ENCODE results near the gene SEMA4A.

Gene SEMA4A

DNA sequence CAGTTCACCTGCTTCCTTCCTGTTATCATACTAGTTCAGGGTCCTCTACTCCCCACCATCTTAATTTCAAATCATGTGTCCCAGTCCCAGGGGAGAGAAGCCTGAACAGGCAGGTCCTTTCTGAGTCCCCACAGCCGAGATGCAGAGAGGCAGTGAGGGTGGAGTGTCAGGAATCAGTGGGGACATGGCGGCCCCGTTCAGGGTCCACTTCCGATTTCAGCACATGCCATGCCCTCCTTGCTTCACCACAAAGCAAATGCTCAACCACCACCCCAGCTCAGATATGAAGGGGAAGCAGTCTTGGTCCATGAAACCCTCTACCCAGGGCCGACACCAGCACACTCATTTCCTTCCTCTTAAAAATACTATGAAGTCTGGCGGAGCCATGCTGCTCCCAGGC, 5.2 kb upstream of the SEMA4A start:
- in situ Hi-C loops (cut with HindIII; ENCODE audit: low pct_unique_long_range_greater_than_20kb, low sequenced_read_pairs) = no loop called here
- TF ChIP-seq JUND (IDR thresholded peaks at IDR 0.05; ENCODE audit: low read depth) = no peak
- DNase-seq (ENCODE audit: low read depth in 1 of 2, low spot score in 1 of 2) = no peak

DNA sequence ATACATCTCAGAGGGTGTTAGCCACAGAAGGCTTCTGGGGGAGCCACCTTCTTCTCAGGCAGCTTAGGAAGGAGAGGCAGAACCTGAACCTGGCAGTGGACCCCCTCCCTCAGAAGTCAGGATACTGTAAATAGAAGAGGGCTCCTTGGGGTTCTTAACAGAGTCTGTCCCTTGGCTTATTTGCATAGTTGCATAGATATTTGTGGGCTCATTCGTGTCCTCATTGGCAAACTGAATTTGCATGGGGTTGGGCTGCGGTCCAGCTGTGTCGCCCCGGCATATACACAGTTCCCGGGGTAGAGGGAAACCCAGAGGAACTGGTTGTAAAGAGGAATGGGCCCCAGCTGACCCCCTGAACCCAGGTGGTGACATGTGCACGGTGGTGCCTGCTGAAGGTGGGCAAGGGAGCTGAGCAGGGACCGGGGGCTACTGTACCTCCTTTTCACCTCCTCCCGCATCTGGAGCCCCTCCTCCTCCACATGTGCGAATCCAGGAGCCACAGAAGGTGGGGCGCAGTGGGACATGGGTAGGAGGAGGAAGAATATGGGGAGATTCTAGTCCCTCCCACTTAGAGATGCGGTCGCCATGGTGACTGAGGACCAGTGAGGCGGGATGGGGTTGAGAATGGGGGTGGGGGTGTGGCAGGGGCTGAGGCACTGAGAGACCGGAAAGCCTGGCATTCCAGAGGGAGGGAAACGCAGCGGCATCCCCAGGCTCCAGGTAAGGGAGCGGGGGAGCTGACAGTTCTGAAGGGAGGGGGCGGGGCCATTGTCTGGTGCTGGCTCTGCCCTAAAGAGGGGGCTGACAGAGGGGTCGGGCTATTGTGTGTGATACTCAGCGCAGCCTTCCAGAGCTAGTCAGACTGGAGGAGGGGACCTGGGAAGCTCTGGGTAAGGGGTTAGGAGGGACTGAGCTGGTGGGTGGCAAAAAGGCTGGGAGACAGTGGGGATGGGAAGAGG, 3.7 kb upstream of the SEMA4A start:
- TF ChIP-seq JUND (IDR thresholded peaks at IDR 0.05; ENCODE audit: low read depth) = no peak
- in situ Hi-C loops (cut with HindIII; ENCODE audit: low pct_unique_long_range_greater_than_20kb, low sequenced_read_pairs) = no loop called here
- DNase-seq (ENCODE audit: low read depth in 1 of 2, low spot score in 1 of 2) = no peak

DNA sequence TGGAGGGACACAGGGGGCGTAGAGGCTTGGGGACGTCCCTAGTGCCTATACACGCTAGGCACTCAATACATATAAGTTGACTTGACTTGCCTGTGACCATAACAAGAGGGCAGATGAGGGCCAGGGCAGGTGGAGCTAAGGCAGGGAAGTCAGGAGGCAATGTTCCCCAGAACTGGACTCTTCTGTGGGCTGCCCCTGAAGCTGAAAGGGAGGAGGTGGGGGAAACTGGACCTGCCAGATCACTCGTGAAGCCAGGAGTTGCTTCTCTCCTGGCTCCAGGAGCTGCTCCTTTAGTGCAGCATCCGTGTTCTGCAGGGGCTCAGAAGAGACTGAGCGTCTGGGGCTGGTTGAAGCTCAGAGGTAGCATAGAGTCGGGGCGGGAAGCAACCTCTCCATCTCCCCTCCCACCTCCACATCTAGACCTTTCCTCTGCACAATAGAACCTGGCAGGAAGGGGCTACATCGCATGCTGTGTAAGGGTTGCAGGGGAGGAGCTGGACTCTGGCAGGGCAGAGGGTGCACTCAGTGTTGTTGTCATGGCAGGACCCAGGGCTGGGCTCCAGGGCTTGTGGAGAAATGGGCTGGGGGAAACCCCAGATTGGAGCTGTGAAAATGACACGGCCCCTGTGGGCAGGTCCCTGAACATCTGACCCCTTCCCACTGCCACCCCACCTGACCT, 2.9 kb upstream of the SEMA4A start:
- no peak for DNase-seq (ENCODE audit: low read depth in 1 of 2, low spot score in 1 of 2)
- no peak for TF ChIP-seq JUND (IDR thresholded peaks at IDR 0.05; ENCODE audit: low read depth)
- in situ Hi-C loops (cut with HindIII; ENCODE audit: low pct_unique_long_range_greater_than_20kb, low sequenced_read_pairs) = no loop called here

DNA sequence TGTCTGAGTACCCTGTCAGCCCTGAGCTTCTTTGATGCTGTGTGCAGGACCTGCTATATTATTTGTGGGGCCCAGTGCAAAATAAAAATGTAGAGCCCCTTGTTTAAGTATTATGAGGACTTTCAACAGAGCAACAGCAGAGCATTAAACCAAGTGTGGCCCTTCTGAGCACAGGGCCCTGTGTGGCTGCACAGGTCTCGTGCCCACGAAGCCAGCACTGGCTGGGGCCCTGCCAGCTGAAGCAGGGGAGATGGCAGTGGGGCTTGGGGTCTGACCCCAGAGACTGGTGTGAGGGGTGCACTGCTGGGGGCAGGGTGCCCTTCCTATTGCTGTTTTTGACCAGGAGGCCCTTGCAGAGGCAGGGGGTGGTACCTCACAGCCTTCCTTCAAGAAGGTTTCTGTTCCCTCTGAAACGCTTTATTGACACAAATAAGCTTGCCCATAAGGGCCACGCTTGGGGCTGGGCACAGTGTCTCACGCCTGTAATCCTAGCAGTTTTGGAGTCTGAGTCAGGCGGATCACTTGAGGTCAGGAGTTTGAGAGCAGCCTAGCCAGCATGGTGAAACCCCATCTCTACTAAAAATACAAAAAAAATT, 2.2 kb upstream of the SEMA4A start:
- TF ChIP-seq JUND (IDR thresholded peaks at IDR 0.05; ENCODE audit: low read depth) = no peak
- in situ Hi-C loops (cut with HindIII; ENCODE audit: low pct_unique_long_range_greater_than_20kb, low sequenced_read_pairs) = no loop called here
- DNase-seq (ENCODE audit: low read depth in 1 of 2, low spot score in 1 of 2) = no peak

DNA sequence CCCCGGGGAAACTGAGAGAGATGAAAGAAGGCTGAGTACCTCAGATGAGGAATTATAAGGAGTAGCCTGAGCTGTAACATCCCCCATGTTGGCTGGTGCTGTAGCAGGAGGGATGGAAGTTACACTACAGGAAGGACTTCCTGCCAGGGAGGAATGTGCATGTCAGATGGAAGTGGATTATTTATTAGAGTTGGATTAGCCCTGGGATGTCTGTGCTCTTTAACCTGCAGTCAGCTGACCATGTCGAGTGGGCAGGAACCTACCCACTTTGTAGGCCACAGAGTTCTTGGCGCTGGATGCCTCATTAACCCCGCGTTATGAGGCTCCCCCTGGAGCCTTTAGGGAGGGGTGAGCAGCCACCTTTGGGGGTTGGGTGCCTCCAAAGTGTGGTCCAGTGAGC, 757 bp upstream of the SEMA4A start:
- in situ Hi-C loops (cut with HindIII; ENCODE audit: low pct_unique_long_range_greater_than_20kb, low sequenced_read_pairs) = no loop called here
- DNase-seq (ENCODE audit: low read depth in 1 of 2, low spot score in 1 of 2) = no peak
- no peak for TF ChIP-seq JUND (IDR thresholded peaks at IDR 0.05; ENCODE audit: low read depth)

DNA sequence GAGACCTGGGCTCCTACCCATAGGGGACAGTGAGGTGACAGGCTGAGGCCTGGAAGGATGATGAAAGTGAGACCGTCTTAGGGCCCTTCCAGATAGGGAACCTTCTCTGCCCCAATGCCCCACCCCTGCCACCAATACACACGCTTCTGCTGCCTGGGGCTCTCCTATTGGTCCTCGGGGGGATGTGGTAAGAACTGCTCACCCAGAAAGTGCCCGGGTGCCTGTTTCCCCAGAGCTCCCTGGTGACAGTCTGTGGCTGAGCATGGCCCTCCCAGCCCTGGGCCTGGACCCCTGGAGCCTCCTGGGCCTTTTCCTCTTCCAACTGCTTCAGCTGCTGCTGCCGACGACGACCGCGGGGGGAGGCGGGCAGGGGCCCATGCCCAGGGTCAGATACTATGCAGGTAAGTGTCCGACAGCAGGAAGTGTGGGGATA, 948 bp downstream of the SEMA4A start:
- no peak for DNase-seq (ENCODE audit: low read depth in 1 of 2, low spot score in 1 of 2)
- no peak for TF ChIP-seq JUND (IDR thresholded peaks at IDR 0.05; ENCODE audit: low read depth)
- in situ Hi-C loops (cut with HindIII; ENCODE audit: low pct_unique_long_range_greater_than_20kb, low sequenced_read_pairs) = no loop called here

DNA sequence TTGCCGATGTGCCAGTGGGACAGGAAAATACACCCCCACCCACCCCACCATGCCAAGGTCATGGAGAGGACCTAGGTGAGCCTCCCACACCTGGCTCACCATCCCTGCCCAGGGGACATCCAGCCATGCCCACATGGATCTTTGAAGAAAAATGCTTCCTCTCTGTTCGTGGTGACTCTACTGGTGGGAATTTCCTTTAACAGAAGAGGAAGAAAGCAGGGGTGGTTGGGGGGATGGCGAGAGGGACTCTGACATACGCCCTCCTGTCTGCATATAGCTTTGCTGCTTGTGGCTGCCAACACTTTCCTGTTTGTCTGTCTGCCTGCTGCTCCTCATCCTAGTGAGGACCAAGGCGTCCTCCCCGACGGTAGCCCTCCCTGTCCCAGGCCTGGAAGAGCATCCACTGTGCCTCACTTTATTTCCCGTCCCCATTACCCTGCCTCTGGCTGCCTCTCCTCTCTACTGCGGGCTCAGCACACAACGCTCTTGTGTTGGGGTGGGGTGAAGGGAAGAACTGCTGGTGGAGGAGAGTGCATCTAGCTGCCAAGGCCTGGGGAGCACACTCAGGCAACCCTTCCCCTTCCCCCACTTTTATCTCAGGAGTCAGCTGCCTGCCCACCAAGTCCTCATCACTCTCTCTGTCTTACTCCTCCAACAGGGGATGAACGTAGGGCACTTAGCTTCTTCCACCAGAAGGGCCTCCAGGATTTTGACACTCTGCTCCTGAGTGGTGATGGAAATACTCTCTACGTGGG, 2.5 kb downstream of the SEMA4A start:
- TF ChIP-seq JUND (IDR thresholded peaks at IDR 0.05; ENCODE audit: low read depth) = no peak
- in situ Hi-C loops (cut with HindIII; ENCODE audit: low pct_unique_long_range_greater_than_20kb, low sequenced_read_pairs) = no loop called here
- no peak for DNase-seq (ENCODE audit: low read depth in 1 of 2, low spot score in 1 of 2)

DNA sequence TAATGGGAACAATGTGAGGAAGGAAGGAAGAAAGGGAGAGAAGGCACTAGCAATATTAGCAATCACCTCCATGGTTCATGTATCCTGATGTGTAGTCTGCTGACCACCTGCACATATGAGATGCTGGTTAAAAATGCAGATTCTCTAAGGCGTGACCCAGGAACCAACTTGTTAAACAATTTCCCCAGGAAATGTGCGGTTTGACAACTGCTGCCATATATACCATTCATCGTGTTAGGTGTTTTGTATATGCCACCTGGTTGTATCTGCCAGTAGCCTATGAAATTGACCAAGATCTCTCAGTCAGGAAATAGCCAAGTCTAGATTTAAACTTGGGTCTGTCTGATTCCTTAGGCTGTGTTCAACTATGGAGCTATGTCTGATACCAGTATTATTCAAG, 4.1 kb downstream of the SEMA4A start:
- DNase-seq (ENCODE audit: low read depth in 1 of 2, low spot score in 1 of 2) = no peak
- no peak for TF ChIP-seq JUND (IDR thresholded peaks at IDR 0.05; ENCODE audit: low read depth)
- in situ Hi-C loops (cut with HindIII; ENCODE audit: low pct_unique_long_range_greater_than_20kb, low sequenced_read_pairs) = no loop called here

DNA sequence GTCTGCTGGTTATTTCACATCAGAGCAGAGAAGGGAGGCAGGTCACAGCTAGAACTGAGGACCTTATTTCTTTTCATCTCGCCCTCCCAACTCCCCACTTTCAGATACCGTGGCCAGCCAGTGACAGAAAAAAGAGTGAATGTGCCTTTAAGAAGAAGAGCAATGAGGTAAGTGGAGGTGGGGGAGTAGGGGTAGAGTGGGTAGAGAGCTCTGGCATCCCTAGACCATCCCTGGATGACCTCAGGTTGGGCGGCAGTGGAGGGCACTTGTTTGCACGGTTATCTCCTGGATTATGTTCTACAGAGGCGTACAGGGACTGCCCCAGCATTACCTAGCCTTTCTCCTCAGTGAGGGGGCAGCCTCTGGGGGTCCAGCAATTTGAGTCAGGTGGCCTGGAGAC, 4.6 kb downstream of the SEMA4A start:
- in situ Hi-C loops (cut with HindIII; ENCODE audit: low pct_unique_long_range_greater_than_20kb, low sequenced_read_pairs) = no loop called here
- TF ChIP-seq JUND (IDR thresholded peaks at IDR 0.05; ENCODE audit: low read depth) = no peak
- no peak for DNase-seq (ENCODE audit: low read depth in 1 of 2, low spot score in 1 of 2)

DNA sequence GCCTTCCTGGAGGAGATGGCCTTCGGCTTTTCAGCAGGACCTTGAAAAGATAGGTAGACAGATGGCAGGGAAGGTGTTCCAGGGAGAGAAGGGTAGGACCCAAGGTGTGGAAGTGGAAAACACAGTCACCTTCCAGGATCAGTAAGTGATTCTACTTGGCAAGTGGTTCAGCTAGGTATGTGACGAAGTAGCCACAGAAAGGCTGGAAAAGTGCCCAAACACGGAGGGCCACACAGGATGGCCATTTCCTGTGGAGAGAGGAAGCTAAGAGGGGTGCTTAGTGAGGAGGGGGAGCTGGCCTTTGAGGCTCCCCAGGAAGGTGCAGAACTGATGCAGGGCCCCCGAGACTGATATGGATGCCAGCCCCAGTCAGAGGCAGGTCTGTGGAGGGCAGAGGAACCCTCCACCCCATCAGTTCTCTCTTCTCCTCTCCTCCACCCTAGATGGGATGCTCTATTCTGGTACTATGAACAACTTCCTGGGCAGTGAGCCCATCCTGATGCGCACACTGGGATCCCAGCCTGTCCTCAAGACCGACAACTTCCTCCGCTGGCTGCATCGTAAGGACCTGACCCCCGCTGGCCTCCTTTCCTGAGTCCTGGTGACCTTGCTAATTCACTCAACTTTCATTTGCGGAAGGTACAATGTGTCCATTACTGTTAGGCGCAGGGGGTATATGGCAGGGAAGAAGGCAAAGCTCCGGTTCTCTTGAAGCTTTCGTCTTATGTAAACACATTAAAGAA, 6.8 kb downstream of the SEMA4A start:
- in situ Hi-C loops (cut with HindIII; ENCODE audit: low pct_unique_long_range_greater_than_20kb, low sequenced_read_pairs) = no loop called here
- no peak for DNase-seq (ENCODE audit: low read depth in 1 of 2, low spot score in 1 of 2)
- no peak for TF ChIP-seq JUND (IDR thresholded peaks at IDR 0.05; ENCODE audit: low read depth)

DNA sequence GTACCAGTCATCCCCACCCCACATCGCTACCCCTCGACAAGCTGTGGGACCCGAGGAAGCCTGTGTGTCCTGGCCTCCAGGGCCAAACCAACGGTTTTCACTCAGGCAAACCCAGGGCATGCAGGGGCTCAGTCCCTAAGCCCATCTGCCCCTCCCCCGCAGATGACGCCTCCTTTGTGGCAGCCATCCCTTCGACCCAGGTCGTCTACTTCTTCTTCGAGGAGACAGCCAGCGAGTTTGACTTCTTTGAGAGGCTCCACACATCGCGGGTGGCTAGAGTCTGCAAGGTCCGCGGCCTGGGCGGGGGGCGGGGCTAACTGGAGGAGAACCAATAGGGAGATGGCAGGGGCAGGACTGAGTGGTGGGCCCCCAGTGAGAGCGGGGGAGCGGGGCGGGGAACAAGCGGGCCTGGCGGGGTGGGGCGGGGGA, 7.4 kb downstream of the SEMA4A start:
- TF ChIP-seq JUND (IDR thresholded peaks at IDR 0.05; ENCODE audit: low read depth) = no peak
- in situ Hi-C loops (cut with HindIII; ENCODE audit: low pct_unique_long_range_greater_than_20kb, low sequenced_read_pairs) = no loop called here
- DNase-seq (ENCODE audit: low read depth in 1 of 2, low spot score in 1 of 2) = no peak
